ENCODE data around the gene KCNC2. TPM values are rescaled to one million over a fixed set of nuclear protein-coding genes. Genes with fewer than 3 reads are reported as not detected.

Gene KCNC2
- total and polyA plus RNA-seq, 4 experiments from 2014 or later, result not detected

- DNase-seq, result no peak
- ChIA-PET CTCF (ENCODE audit: partially characterized antibody) (no interaction called here), POLR2A (ENCODE audit: partially characterized antibody) (no interaction called here)
- Mint-ChIP-seq H3K4me1 (no peaks in the 10 kb centered on the region), H3K4me3 (no peak overlapping the region), H3K9me3 (peaks cover 0 to 2% (median 0%) of the 10 kb centered on the region in 8 donors), H3K27ac (no peak overlapping the region), H3K27me3 (peaks cover 0 to 3% of the 10 kb centered on the region in 2 donors), H3K36me3 (no peaks in the 10 kb centered on the region)
- Histone ChIP-seq H3K36me3 (ENCODE audit: insufficient read depth, low read length) (no peaks in the 10 kb centered on the region), H3K4me3 (ENCODE audit: low read length in 2 of 2) (no peak overlapping the region), H3K9me3 (ENCODE audit: control insufficient read depth in 1 of 2, low read length in 2 of 2) (no peaks in the 10 kb centered on the region), H3K4me1 (ENCODE audit: insufficient read depth, low read length) (no peaks in the 10 kb centered on the region), H3K27ac (ENCODE audit: low read depth, low read length) (no peak overlapping the region), H3K27me3 (ENCODE audit: insufficient read depth, low read length) (no peaks in the 10 kb centered on the region)
- intact Hi-C loops (cut with micrococcal nuclease), result no loop called here
These were observed 80.4 kb downstream of the KCNC2 start for GRCh38 chr12:75129275-75129674.

- Mint-ChIP-seq H3K27me3 (no peaks in the 10 kb centered on the region), H3K4me3 (no peak overlapping the region), H3K36me3 (no peaks in the 10 kb centered on the region), H3K9me3 (peaks cover 0 to 2% (median 0%) of the 10 kb centered on the region in 8 donors), H3K27ac (no peak overlapping the region), H3K4me1 (no peaks in the 10 kb centered on the region)
- Histone ChIP-seq H3K27me3 (ENCODE audit: insufficient read depth, low read length) (no peaks in the 10 kb centered on the region), H3K4me1 (ENCODE audit: insufficient read depth, low read length) (no peaks in the 10 kb centered on the region), H3K27ac (ENCODE audit: low read depth, low read length) (no peak overlapping the region), H3K4me3 (ENCODE audit: low read length in 2 of 2) (no peak overlapping the region), H3K9me3 (ENCODE audit: control insufficient read depth in 1 of 2, low read length in 2 of 2) (no peaks in the 10 kb centered on the region), H3K36me3 (ENCODE audit: insufficient read depth, low read length) (no peaks in the 10 kb centered on the region)
- intact Hi-C loops (cut with micrococcal nuclease), result no loop called here
- CTCF ChIA-PET (ENCODE audit: partially characterized antibody), result no interaction called here
- POLR2A ChIA-PET (ENCODE audit: partially characterized antibody), result no interaction called here
- DNase-seq, result no peak
These were observed 88.5 kb downstream of the KCNC2 start for GRCh38 chr12:75121036-75121705.

DNA sequence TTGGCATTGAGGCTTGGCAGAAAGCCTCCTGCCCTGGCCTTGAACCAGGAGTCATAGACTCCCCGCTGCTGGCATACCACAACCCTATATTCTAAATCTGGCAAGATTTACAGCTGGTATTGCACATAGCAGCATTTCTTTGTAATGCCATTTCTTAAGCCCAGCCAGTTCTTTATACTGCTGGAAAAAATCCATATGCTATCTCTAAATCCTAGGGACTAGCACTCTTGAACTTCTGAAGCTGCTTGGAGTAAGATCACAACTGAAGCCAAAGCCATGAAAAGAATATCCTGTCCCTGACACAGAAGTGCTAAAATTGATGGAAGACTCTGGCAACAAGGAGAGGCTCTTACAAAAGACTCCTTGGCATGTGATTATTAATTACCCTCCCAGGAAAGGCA is 89.3 kb downstream of the KCNC2 start:
- Histone ChIP-seq H3K36me3 (ENCODE audit: insufficient read depth, low read length) (no peaks in the 10 kb centered on the region), H3K27ac (ENCODE audit: low read depth, low read length) (no peak overlapping the region), H3K9me3 (ENCODE audit: control insufficient read depth in 1 of 2, low read length in 2 of 2) (no peaks in the 10 kb centered on the region), H3K27me3 (ENCODE audit: insufficient read depth, low read length) (no peaks in the 10 kb centered on the region), H3K4me3 (ENCODE audit: low read length in 2 of 2) (no peak overlapping the region), H3K4me1 (ENCODE audit: insufficient read depth, low read length) (no peaks in the 10 kb centered on the region)
- no peak overlapping the region for H3K4me3 Mint-ChIP-seq
- no peaks in the 10 kb centered on the region for H3K27me3 Mint-ChIP-seq
- CTCF ChIA-PET (ENCODE audit: partially characterized antibody), result no interaction called here
- intact Hi-C loops (cut with micrococcal nuclease), result no loop called here
- H3K9me3 Mint-ChIP-seq, result peaks cover 0 to 2% (median 0%) of the 10 kb centered on the region in 8 donors
- DNase-seq, result no peak
- H3K27ac Mint-ChIP-seq, result no peak overlapping the region
- H3K4me1 Mint-ChIP-seq, result no peaks in the 10 kb centered on the region
- H3K36me3 Mint-ChIP-seq, result no peaks in the 10 kb centered on the region
- POLR2A ChIA-PET (ENCODE audit: partially characterized antibody), result no interaction called here

- Histone ChIP-seq H3K27ac (ENCODE audit: low read depth, low read length) (no peak overlapping the region), H3K27me3 (ENCODE audit: insufficient read depth, low read length) (no peaks in the 10 kb centered on the region), H3K4me1 (ENCODE audit: insufficient read depth, low read length) (no peaks in the 10 kb centered on the region), H3K4me3 (ENCODE audit: low read length in 2 of 2) (no peak overlapping the region), H3K36me3 (ENCODE audit: insufficient read depth, low read length) (no peaks in the 10 kb centered on the region), H3K9me3 (ENCODE audit: control insufficient read depth in 1 of 2, low read length in 2 of 2) (no peaks in the 10 kb centered on the region)
- DNase-seq, result no peak
- Mint-ChIP-seq H3K27ac (no peak overlapping the region), H3K4me1 (no peaks in the 10 kb centered on the region), H3K36me3 (no peaks in the 10 kb centered on the region), H3K9me3 (peaks cover 0 to 2% (median 0%) of the 10 kb centered on the region in 8 donors), H3K27me3 (no peaks in the 10 kb centered on the region), H3K4me3 (no peak overlapping the region)
- POLR2A ChIA-PET (ENCODE audit: partially characterized antibody), result no interaction called here
- CTCF ChIA-PET (ENCODE audit: partially characterized antibody), result no interaction called here
- intact Hi-C loops (cut with micrococcal nuclease), result no loop called here
These were observed 92.9 kb downstream of the KCNC2 start for GRCh38 chr12:75116646-75117198.

- POLR2A ChIA-PET (ENCODE audit: partially characterized antibody), result no interaction called here
- Mint-ChIP-seq H3K9me3 (peaks cover 0 to 2% (median 0%) of the 10 kb centered on the region in 8 donors), H3K36me3 (no peaks in the 10 kb centered on the region), H3K27ac (no peak overlapping the region), H3K4me3 (no peak overlapping the region), H3K4me1 (no peaks in the 10 kb centered on the region), H3K27me3 (no peaks in the 10 kb centered on the region)
- CTCF ChIA-PET (ENCODE audit: partially characterized antibody), result no interaction called here
- Histone ChIP-seq H3K9me3 (ENCODE audit: control insufficient read depth in 1 of 2, low read length in 2 of 2) (no peaks in the 10 kb centered on the region), H3K4me1 (ENCODE audit: insufficient read depth, low read length) (no peaks in the 10 kb centered on the region), H3K27ac (ENCODE audit: low read depth, low read length) (no peak overlapping the region), H3K4me3 (ENCODE audit: low read length in 2 of 2) (no peak overlapping the region), H3K36me3 (ENCODE audit: insufficient read depth, low read length) (no peaks in the 10 kb centered on the region), H3K27me3 (ENCODE audit: insufficient read depth, low read length) (no peaks in the 10 kb centered on the region)
- intact Hi-C loops (cut with micrococcal nuclease), result no loop called here
- no peak for DNase-seq
These were observed 93.9 kb downstream of the KCNC2 start for GRCh38 chr12:75115748-75116147.

- no peaks in the 10 kb centered on the region for H3K36me3 Mint-ChIP-seq
- Histone ChIP-seq H3K27me3 (ENCODE audit: insufficient read depth, low read length) (no peaks in the 10 kb centered on the region), H3K27ac (ENCODE audit: low read depth, low read length) (no peak overlapping the region), H3K36me3 (ENCODE audit: insufficient read depth, low read length) (no peaks in the 10 kb centered on the region), H3K4me3 (ENCODE audit: low read length in 2 of 2) (no peak overlapping the region), H3K4me1 (ENCODE audit: insufficient read depth, low read length) (no peaks in the 10 kb centered on the region), H3K9me3 (ENCODE audit: control insufficient read depth in 1 of 2, low read length in 2 of 2) (no peaks in the 10 kb centered on the region)
- intact Hi-C loops (cut with micrococcal nuclease), result no loop called here
- DNase-seq, result no peak
- H3K4me1 Mint-ChIP-seq, result no peaks in the 10 kb centered on the region
- CTCF ChIA-PET (ENCODE audit: partially characterized antibody), result no interaction called here
- no peak overlapping the region for H3K4me3 Mint-ChIP-seq
- H3K9me3 Mint-ChIP-seq, result no peaks in the 10 kb centered on the region
- H3K27ac Mint-ChIP-seq, result no peak overlapping the region
- POLR2A ChIA-PET (ENCODE audit: partially characterized antibody), result no interaction called here
- H3K27me3 Mint-ChIP-seq, result no peaks in the 10 kb centered on the region
These were observed 105.8 kb downstream of the KCNC2 start for GRCh38 chr12:75103822-75104221.

DNA sequence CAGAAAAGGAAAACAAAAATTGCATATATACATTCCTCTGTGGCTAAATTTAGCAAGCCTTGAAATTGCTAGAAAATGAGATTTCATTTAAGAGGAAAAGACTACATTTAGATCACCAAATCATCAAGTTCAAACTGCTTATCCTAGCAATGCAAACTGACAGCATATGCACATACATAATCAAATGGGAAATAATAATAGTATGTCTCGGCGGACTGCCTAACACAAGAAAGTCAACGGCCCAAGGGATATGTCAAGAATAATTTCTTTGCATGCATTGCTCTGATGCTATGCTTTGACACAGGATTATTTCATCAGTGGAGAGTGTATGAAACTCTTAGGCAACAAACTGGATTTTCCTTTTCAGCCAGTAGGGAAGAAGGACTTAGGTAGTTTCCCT is 107.9 kb downstream of the KCNC2 start:
- Mint-ChIP-seq H3K9me3 (no peaks in the 10 kb centered on the region), H3K36me3 (no peaks in the 10 kb centered on the region), H3K27ac (no peak overlapping the region), H3K27me3 (no peaks in the 10 kb centered on the region), H3K4me3 (no peak overlapping the region), H3K4me1 (no peaks in the 10 kb centered on the region)
- Histone ChIP-seq H3K4me3 (ENCODE audit: low read length in 2 of 2) (no peak overlapping the region), H3K36me3 (ENCODE audit: insufficient read depth, low read length) (no peaks in the 10 kb centered on the region), H3K27me3 (ENCODE audit: insufficient read depth, low read length) (no peaks in the 10 kb centered on the region), H3K9me3 (ENCODE audit: control insufficient read depth in 1 of 2, low read length in 2 of 2) (no peaks in the 10 kb centered on the region), H3K27ac (ENCODE audit: low read depth, low read length) (no peak overlapping the region), H3K4me1 (ENCODE audit: insufficient read depth, low read length) (no peaks in the 10 kb centered on the region)
- no peak for DNase-seq
- intact Hi-C loops (cut with micrococcal nuclease), result no loop called here
- ChIA-PET CTCF (ENCODE audit: partially characterized antibody) (no interaction called here), POLR2A (ENCODE audit: partially characterized antibody) (no interaction called here)

DNA sequence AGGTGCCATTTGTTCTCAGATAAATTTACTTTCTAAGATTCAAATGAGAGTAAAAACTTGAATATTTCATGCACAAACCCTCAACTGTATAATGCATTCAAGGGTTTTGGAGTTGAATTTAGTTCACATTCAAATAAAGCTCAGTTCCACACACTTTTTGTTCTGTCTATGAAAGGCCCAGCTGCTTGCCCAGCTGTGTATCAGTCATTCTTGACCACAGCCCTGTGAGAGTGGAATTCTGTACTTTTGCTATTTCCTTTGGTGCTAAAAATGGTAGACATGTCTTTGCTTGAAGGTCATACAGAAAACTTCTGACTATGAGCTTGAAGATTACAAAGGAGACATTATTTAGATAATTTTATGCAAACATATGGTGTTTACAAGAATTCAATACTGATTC is 110.4 kb downstream of the KCNC2 start:
- Histone ChIP-seq H3K36me3 (ENCODE audit: insufficient read depth, low read length) (no peaks in the 10 kb centered on the region), H3K27me3 (ENCODE audit: insufficient read depth, low read length) (no peaks in the 10 kb centered on the region), H3K27ac (ENCODE audit: low read depth, low read length) (no peak overlapping the region), H3K9me3 (ENCODE audit: control insufficient read depth in 1 of 2, low read length in 2 of 2) (no peaks in the 10 kb centered on the region), H3K4me1 (ENCODE audit: insufficient read depth, low read length) (no peaks in the 10 kb centered on the region), H3K4me3 (ENCODE audit: low read length in 2 of 2) (no peak overlapping the region)
- ChIA-PET POLR2A (ENCODE audit: partially characterized antibody) (no interaction called here), CTCF (ENCODE audit: partially characterized antibody) (no interaction called here)
- Mint-ChIP-seq H3K4me1 (no peaks in the 10 kb centered on the region), H3K9me3 (no peaks in the 10 kb centered on the region), H3K27ac (no peak overlapping the region), H3K27me3 (no peaks in the 10 kb centered on the region), H3K36me3 (no peaks in the 10 kb centered on the region), H3K4me3 (no peak overlapping the region)
- intact Hi-C loops (cut with micrococcal nuclease), result no loop called here
- no peak for DNase-seq

All from CD4-positive, alpha-beta memory T cell (primary cell).